Keratinocyte (primary cell): Measurements from ENCODE around the gene RARA.

Source experiments
- CTCF ChIP-seq, 3 experiments: IDR thresholded peaks in 1 of 3; conservative IDR thresholded peaks in 1 of 3; optimal IDR thresholded peaks in 1 of 3; 2 replicates in 2 of 3; 3 replicates in 1 of 3; pipeline versions ENCODE3 to v1.5.1; 2011; ENCODE audit warnings: low read length in 3 of 3, mild to moderate bottlenecking in 3 of 3, moderate library complexity in 2 of 3, control low read depth in 1 of 3, inconsistent platforms in 1 of 3; ENCODE audit not compliant: insufficient read depth in 2 of 3; ENCODE audit errors: extremely low read depth in 1 of 3
- EZH2 ChIP-seq: IDR thresholded peaks from one replicate; pipeline ENCODE4 v1.6.1; 2012; ENCODE audit warnings: inconsistent platforms, mild to moderate bottlenecking, low read length, moderate library complexity

DNA sequence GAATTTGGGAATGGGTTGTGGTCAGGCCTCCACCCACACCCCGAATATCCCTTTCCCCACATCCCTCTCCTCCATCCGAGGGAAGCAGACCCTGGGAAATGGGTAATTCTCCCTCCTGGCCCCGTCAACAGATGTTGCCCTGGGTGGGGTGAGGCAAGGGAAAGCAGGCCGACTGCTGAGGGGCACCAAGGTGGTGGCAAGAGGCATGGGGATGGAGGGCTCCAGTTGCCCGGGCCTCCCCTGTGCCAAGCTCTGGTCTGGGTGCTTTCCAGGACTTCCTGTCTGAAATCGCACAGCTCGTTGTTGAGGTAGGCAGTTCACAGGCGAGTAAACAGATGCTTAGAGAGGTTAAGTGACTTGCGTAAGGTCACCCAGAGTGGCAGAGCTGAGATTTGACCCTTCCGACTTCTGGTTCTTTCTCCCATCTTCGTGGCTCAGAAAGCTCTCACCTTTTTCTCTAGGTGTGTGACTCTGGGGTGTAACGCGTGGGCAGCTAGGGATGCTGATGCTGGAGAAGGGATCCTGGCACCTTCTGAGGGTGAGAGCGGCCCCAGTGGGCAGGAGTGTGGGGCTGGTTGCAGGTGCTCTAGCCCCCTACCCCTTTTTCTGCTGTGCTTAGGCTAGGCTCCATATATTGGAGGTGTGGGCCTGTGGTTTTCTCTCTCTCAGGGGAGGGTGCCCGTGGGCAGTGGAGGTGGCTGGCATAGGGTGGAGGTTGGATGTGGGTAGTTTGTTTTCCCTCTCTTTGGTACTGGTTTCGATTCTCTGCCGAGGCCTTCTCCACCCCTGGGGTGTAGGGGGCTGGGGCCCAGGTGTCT lies 17.2 kb downstream of the RARA start:
- no peak for TF ChIP-seq CTCF (optimal IDR thresholded peaks at IDR 0.05 in 1 of 3, IDR thresholded peaks at IDR 0.05 in 1 of 3, conservative IDR thresholded peaks at IDR 0.05 in 1 of 3; ENCODE audit: extremely low read depth in 1 of 3, insufficient read depth in 2 of 3, low read length in 3 of 3)
- TF ChIP-seq EZH2 = no peak
